Kidney (tissue), 14 donors: ENCODE results near the gene LCN10. TPM values are rescaled to one million over a fixed set of nuclear protein-coding genes. Genes with fewer than 3 reads are reported as not detected.

Source experiments
- DNase-seq, 5 donors: peaks; one replicate each; pipeline ENCODE4 v3.0.0-alpha.2; 2013 to 2020
- FAIRE-seq: peaks from 2 replicates; lab custom pipeline; 2012; peaks lifted over from hg19 to GRCh38; lab: Jason Lieb, UNC
- H3K27ac ChIP-seq, 2 donors: one replicate each; pipeline ENCODE4 v1.7.0; 2013; ENCODE audit warnings: low read depth in 2 of 2, low read length in 2 of 2, inconsistent platforms in 1 of 2
- H3K27me3 ChIP-seq: one replicate; pipeline ENCODE4 v1.7.1; 2013; ENCODE audit warnings: low read length, inconsistent platforms; ENCODE audit not compliant: control insufficient read depth, insufficient read depth
- H3K36me3 ChIP-seq, 3 donors: one replicate each; pipeline versions ENCODE4 v1.7.0 to v1.7.1; 2013; ENCODE audit warnings: low read length in 3 of 3, control low read depth in 1 of 3, inconsistent platforms in 1 of 3; ENCODE audit not compliant: insufficient read depth in 3 of 3, control insufficient read depth in 2 of 3
- H3K4me1 ChIP-seq, 3 donors: one replicate each; pipeline versions ENCODE4 v1.7.0 to v1.7.1; 2013; ENCODE audit warnings: low read length in 3 of 3, inconsistent platforms in 1 of 3, low read depth in 1 of 3; ENCODE audit not compliant: control insufficient read depth in 2 of 3, insufficient read depth in 2 of 3
- H3K4me3 ChIP-seq, 3 donors: one replicate each; pipeline versions ENCODE4 v1.7.0 to v1.8.1; 2013; ENCODE audit warnings: low read length in 3 of 3, control low read depth in 1 of 3, inconsistent platforms in 1 of 3
- H3K9ac ChIP-seq, 3 donors: one replicate each; pipeline versions ENCODE4 v1.7.0 to v1.7.1; 2013; ENCODE audit warnings: low read length in 3 of 3, control low read depth in 1 of 3, inconsistent platforms in 1 of 3
- H3K9me3 ChIP-seq, 3 donors: one replicate each; pipeline versions ENCODE4 v1.7.0 to v1.7.1; 2013; ENCODE audit warnings: low read length in 3 of 3, control low read depth in 1 of 3, inconsistent platforms in 1 of 3; ENCODE audit not compliant: control insufficient read depth in 2 of 3, insufficient read depth in 1 of 3
- CTCF ChIP-seq: IDR thresholded peaks from 3 replicates; pipeline ENCODE4 v1.5.1; 2012; ENCODE audit warnings: mild to moderate bottlenecking, moderate library complexity, borderline replicate concordance; ENCODE audit not compliant: insufficient read depth; ENCODE audit errors: extremely low read depth
- intact Hi-C: fragments of 100-400 bp; cut with DNase I; formaldehyde crosslinking; loops from one replicate; pipeline ENCODE4 v1.11.1; 2022
- polyA plus RNA-seq: library from polyadenylated mRNA; stranded (reverse); fragments of 350-450 nt; fragmentation: Illumina TruSeq; extraction: RNeasy Lipid Tissue Mini Kit (QIAGEN cat#74804); gene quantifications from one replicate; pipeline ENCODE4 v1.2.3, GENCODE V29; 2014; ENCODE audit warnings: low read depth, low replicate concordance; ENCODE audit not compliant: insufficient read depth
- total RNA-seq: library from RNA; stranded (reverse); fragmentation: NEBNext Ultra II Directional; extraction: Animal tissue kit (Norgen Biotek cat#: 25700); gene quantifications from one replicate; pipeline ENCODE4 v1.2.1, GENCODE V29; 2021
- donor health status: control.
- donor health status: control.
- donor health status: control.
- donor health status: control.
- donor health status: control.
- donor health status: DM: yes; HTN: yes; CAD: no.
- donor health status: Normal renal cell carcinoma (clear cell type).

LCN10 gene
- total and polyA plus RNA-seq, 2 donors from 2014 or later: 3.9 to 8.4 TPM

GRCh38 chr9:136775191-136775590 lies 32.5 kb upstream of the LCN10 start:
- H3K9me3 ChIP-seq: no peaks in the 10 kb centered on the region
- TF ChIP-seq CTCF: no peak
- no peak overlapping the region for H3K4me3 ChIP-seq
- peak in 1 of 5 donors; percentile 46 for DNase-seq
- H3K36me3 ChIP-seq: no peaks in the 10 kb centered on the region
- intact Hi-C loops: no loop called here
- H3K27ac ChIP-seq: no peak overlapping the region
- H3K27me3 ChIP-seq: no peaks in the 10 kb centered on the region
- no peak overlapping the region for H3K9ac ChIP-seq
- H3K4me1 ChIP-seq: no peaks in the 10 kb centered on the region
- no peak for FAIRE-seq

- H3K4me1 ChIP-seq: no peaks in the 10 kb centered on the region
- TF ChIP-seq CTCF: no peak
- no peak overlapping the region for H3K9ac ChIP-seq
- no peaks in the 10 kb centered on the region for H3K27me3 ChIP-seq
- no peaks in the 10 kb centered on the region for H3K9me3 ChIP-seq
- DNase-seq: peak in 1 of 5 donors; percentile 41
- H3K4me3 ChIP-seq: no peak overlapping the region
- H3K36me3 ChIP-seq: no peaks in the 10 kb centered on the region
- H3K27ac ChIP-seq: no peak overlapping the region
- intact Hi-C loops: no loop called here
- FAIRE-seq: no peak
Measured at GRCh38 chr9:136774416-136775045, 31.8 kb upstream of the LCN10 start.

GRCh38 chr9:136773386-136774044 lies 30.8 kb upstream of the LCN10 start:
- DNase-seq (peak in 1 of 5 donors; percentile 47), FAIRE-seq (no peak)

More at GRCh38 chr9:136773386-136774044, 30.8 kb upstream of the LCN10 start:
- Histone ChIP-seq H3K9ac (no peak overlapping the region), H3K27me3 (no peaks in the 10 kb centered on the region), H3K4me1 (no peaks in the 10 kb centered on the region), H3K27ac (no peak overlapping the region), H3K36me3 (no peaks in the 10 kb centered on the region), H3K4me3 (no peak overlapping the region), H3K9me3 (no peaks in the 10 kb centered on the region)
- intact Hi-C loops: no loop called here
- no peak for TF ChIP-seq CTCF
